Astrocyte (in vitro differentiated cells and primary cell): ENCODE results near the gene DROSHA.

Source experiments
- CTCF ChIP-seq: IDR thresholded peaks from 2 replicates; pipeline ENCODE4 v1.5.1; 2011; ENCODE audit warnings: low read depth, mild to moderate bottlenecking, inconsistent platforms, low read length, moderate library complexity; ENCODE audit not compliant: insufficient read depth
- EZH2 ChIP-seq: IDR thresholded peaks from 2 replicates; pipeline ENCODE4 v1.6.1; 2012; ENCODE audit warnings: mild to moderate bottlenecking, low read length, inconsistent platforms; ENCODE audit not compliant: insufficient read depth

GRCh38 chr5:31413030-31413812 lies 118.7 kb downstream of the DROSHA start:
- TF ChIP-seq CTCF, result no peak
- no peak for TF ChIP-seq EZH2
